Transverse colon (tissue), 4 donors: ENCODE measurements around the gene ANKRD44.

ENCODE experiments used
- CTCF ChIP-seq, 5 experiments: fragments of 200-600 bp in 3 of 5; fragments of 450-650 bp in 2 of 5; sonication (generic) in 3 of 5; IDR thresholded peaks; 1 replicate in 2 of 5; 2 replicates in 3 of 5; pipeline ENCODE4 v1.5.1; 2016 to 2017; ENCODE audit warnings: antibody characterized with exemption in 5 of 5, inconsistent platforms in 3 of 5, mild to moderate bottlenecking in 2 of 5, moderate library complexity in 1 of 5
- EP300 ChIP-seq: sonication (generic); formaldehyde crosslinking; IDR thresholded peaks from one replicate; pipeline ENCODE4 v1.6.1; 2017; ENCODE audit warnings: antibody characterized with exemption, low read depth
- POLR2A ChIP-seq: fragments of 450-650 bp; IDR thresholded peaks from one replicate; pipeline ENCODE4 v1.6.1; 2016; ENCODE audit warnings: antibody characterized with exemption, mild to moderate bottlenecking, moderate library complexity
- POLR2AphosphoS5 ChIP-seq, 3 donors: sonication (generic); formaldehyde crosslinking; IDR thresholded peaks; one replicate each; pipeline ENCODE4 v1.6.1; 2016; ENCODE audit warnings: antibody characterized with exemption in 3 of 3

GRCh38 chr2:197055045-197055444 lies 255.5 kb downstream of the ANKRD44 start:
- TF ChIP-seq POLR2A (no peak), POLR2AphosphoS5 (IDR thresholded peaks at IDR 0.05) (no peak), CTCF (IDR thresholded peaks at IDR 0.05) (no peak), EP300 (no peak)
